Stimulated activated CD4-positive, alpha-beta T cell treated with anti-CD3 and anti-CD28 coated beads, Interleukin-12 subunit alpha, Interleukin-12 subunit beta, amount 100 ng/mL, for 48 hours (primary cell): Measurements from ENCODE around the gene PRKD1.

Source experiments
- DNase-seq, 3 donors: peaks; one replicate each; pipeline ENCODE4 v3.0.0-alpha.2; 2020; ENCODE audit warnings: low read depth in 2 of 3, low spot score in 1 of 3

PRKD1 gene

GRCh38 chr14:29681316-29681715 lies 246.3 kb downstream of the PRKD1 start:
- no peak for DNase-seq

GRCh38 chr14:29674566-29675285 lies 252.9 kb downstream of the PRKD1 start:
- no peak for DNase-seq

DNA sequence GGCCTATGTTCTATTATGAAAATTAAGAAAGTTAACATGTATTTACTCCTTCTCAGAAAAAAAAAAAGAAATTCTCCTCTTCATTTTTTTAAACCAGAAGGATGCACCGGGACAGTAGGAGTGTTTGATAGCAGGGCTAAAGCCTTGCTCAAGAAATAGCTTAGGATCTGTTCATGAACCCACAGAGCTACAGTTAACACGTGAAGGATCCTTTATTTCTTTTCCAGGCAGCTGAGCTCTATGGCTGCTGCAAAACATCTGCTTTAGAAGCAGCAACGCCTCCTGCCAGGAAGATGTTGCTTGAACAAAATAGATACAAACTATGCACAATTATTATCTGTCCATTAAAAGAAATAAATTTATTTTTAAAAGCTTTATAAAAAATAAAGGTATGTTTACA lies 254.8 kb downstream of the PRKD1 start:
- no peak for DNase-seq

GRCh38 chr14:29671034-29671433 lies 256.6 kb downstream of the PRKD1 start:
- no peak for DNase-seq

DNA sequence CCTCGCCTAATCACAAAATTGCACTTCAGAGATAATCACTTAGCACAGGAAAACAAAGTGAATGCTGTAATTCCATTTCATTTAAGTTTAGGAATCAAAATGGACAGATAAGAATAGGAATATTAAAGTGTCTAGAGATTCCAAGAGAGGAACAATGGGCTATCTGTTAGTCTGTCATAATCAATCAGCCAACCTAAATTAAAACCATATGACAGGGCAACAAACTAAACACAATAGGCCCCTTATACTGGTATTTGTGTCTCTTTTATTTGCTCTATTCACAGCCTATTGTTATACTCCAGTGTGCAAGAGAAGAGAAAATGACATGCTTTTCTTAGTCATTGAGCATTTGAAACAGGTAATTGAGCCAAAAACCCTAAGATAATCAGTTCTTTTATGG lies 259.4 kb downstream of the PRKD1 start:
- no peak for DNase-seq

DNA sequence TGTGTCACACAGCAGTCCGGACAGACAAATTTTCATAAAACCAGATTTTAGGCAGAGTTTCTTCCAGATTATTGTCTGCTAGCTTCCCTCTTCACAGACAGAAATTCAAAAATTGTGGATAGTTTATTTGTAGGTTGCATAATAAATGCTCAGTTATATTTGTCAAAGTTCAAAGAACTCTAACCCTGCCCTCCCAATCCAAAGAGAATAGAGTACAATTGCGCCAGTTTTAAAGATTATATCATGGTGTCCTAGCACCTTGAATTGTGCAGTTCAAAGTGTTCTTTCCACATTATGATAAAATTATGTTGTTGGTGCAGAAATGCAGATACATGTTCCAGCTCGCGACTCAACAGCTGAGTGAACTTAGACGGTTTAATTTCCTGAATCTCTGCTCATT lies 263.1 kb downstream of the PRKD1 start:
- DNase-seq, result no peak

GRCh38 chr14:29663281-29663801 lies 264.3 kb downstream of the PRKD1 start:
- no peak for DNase-seq

DNA sequence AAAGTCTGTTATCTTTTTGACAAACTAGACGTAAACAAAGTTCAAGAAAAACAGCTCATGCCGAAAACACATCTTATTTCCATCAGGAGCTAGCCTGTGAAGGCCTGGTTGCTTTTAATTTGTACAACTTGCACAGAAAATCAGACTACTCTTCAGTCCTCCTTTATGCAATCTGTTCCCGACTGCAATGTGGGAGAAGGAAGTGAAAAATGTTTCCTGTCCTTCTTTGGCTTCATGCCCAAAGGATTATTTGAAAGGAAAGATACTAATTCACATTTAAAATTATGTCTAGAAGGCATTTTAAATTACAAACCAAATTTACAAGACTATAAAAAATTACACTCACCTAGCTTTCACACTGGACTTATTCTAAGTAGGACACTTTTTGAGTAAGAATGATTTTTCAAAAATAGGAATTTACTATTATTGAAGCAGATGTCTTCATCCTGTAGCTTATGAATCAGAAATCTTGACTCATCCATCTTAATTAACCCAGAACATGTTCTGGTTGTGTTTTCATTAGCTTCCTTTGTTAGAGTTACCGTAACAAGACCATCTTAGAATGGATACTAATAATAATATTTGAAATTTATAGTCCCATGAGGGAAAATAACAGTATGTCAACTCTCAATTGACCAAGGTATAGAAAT lies 272.6 kb downstream of the PRKD1 start:
- no peak for DNase-seq

DNA sequence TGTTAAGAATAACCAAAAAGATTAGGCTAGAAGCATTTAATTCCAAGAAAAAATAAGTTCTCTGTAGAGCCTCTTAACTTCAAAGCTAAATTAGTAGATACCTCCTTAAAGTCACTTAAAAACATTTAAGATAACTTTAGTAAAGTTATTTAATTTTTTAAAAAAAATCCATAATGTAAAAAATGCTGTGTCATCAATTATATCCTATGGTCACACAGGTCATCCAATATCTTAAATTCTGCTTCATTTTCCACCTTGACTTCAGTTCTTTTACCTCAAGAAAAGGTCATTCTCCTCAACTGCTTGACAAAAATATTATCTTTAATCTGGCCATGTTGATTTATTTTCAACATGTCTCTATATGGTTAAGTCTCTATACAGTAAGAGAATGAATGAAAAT lies 274.3 kb downstream of the PRKD1 start:
- DNase-seq, result no peak

GRCh38 chr14:29652571-29652970 lies 275.1 kb downstream of the PRKD1 start:
- DNase-seq, result no peak

DNA sequence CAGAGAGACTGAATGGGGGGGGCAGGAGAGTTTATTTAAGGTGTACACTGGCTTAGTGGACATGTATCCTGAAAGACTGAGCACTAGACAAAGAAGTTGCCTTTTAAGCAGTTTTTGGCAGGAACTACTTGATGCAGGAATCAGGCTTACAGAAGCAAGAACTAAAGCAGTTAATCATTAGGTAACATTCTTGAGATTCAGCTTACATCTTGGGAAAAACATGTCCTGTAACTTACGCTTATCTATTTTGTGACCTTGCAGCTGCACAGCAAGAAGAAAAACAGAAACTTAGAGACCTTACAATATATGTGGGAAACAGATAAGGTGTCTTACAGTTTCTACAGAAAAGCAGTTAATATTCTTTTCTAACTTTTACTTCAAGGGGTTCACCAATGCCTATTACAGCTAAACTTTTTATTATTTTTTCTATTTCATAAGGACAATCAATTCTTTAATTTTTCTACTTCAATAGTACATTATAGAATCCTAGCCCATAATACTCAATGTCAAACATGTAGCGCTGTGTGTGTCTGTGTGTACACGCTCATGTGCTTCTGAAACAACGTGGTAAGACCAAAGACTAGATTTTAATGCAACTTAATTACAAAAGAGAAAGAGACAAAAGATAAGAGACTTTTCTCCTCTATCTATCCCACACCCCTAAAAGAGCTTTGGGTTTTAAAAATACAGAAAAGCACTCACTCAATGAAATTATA lies 276.9 kb downstream of the PRKD1 start:
- no peak for DNase-seq

- no peak for DNase-seq
These were observed 278.5 kb downstream of the PRKD1 start for GRCh38 chr14:29649170-29649569.

- no peak for DNase-seq
These were observed 279.6 kb downstream of the PRKD1 start for GRCh38 chr14:29648045-29648444.

GRCh38 chr14:29645117-29645516 lies 282.5 kb downstream of the PRKD1 start:
- DNase-seq, result no peak

DNA sequence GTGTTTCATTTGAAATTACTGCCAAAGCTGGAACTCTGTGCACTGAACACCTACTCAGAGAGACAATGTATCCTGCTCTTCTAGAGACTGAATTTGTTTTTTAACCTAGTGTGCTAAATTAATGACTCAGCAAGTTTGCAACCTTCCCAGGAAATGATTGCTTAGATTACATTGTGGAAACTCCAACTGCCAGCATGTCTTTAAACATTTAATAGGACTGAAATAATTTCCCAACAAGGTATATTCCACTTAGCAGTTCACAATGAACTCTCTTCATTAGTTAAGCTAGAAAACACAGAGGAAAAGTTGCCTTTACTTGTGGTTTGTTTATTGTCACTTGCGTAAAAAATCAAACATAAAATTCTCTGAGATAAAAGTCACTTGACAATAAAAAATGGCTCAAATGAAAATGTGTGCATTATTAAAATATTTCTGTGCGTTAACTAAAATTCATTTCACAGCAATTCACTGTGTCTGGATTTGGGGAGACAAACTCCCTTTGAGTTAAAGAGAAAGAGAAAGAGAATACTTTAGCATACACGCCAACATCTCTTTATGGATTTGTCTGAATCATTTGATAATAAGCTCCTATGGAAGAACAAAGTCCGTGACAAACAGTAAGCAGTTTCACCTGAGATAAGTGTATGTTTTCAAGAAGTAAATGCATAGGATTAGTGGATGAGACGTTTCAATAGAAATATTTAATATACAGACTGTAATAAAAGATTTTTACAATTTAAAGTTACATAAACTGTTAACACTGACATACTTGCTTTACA lies 284.0 kb downstream of the PRKD1 start:
- no peak for DNase-seq

DNA sequence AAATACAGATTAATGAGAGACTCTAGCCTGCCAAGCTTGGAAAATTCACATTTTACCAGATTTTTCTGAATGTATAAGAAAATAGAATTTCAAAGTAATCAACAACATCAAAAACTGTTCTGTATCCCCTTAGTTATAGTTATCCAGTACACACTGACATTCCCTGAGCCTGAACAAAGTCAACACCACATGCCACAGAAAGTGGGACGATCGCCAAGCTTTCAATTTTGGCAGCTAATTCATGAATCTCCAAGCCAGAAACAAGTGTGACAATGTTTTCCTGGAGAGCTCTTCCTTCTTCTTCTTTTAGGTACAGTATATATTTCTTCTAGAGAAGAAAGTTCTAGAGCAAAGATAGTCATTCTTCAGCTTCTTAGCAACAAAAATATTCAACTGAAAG lies 290.2 kb downstream of the PRKD1 start:
- DNase-seq, result no peak

GRCh38 chr14:29636870-29637269 lies 290.8 kb downstream of the PRKD1 start:
- DNase-seq, result no peak

DNA sequence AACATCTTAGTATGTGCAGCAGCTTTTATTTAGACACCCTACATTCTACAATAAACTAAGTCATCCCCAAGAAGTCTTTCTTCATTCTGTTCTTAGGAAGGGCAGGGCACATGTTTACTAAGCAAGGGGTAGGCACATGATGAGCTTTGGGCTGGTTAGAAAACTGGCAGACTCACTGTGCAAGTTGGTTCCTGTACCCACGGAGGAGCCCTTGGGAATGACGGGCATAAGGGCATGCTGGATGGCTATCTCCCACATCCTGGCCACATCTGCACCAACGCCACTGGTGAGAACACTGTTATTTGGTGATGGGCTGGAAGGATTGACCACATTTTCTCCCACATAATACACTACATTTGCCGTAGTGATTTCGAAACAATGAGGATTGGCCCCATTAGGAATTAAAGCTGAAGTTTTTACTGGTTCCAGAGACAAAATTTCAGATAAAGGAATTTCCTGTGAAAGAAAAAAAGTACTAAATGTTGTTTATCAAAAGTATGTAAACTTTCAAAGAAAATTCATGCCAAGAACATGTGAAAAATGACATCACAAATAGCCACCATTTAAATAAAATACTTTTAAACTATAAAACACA lies 297.0 kb downstream of the PRKD1 start:
- no peak for DNase-seq

GRCh38 chr14:29629839-29630238 lies 297.8 kb downstream of the PRKD1 start:
- DNase-seq, result no peak

GRCh38 chr14:29627137-29627536 lies 300.5 kb downstream of the PRKD1 start:
- DNase-seq, result no peak
